ENCODE results near the gene BCKDHB.
"Not testable (repeated sequence)": the region's sequence is repeated elsewhere in the genome, so short reads cannot be mapped to it uniquely, and the experiment has no call there.

BCKDHB gene

GRCh38 chr6:80105972-80106417 lies 476 bp upstream of the BCKDHB start:
- Histone ChIP-seq H3K9me3 (ENCODE audit: severe bottlenecking) (no peaks in the 10 kb centered on the region), H3K36me3 (ENCODE audit: low read depth) (no peaks in the 10 kb centered on the region), H3K4me1 (ENCODE audit: insufficient read depth, poor library complexity, severe bottlenecking) (no peaks in the 10 kb centered on the region), H3K27me3 (ENCODE audit: insufficient read depth, poor library complexity, severe bottlenecking) (no peaks in the 10 kb centered on the region), H3K4me3 (ENCODE audit: severe bottlenecking) (peak overlapping the region; percentile 52), H3K27ac (ENCODE audit: poor library complexity, severe bottlenecking) (no peak overlapping the region)
- DNase-seq (ENCODE audit: low spot score) (no peak), ATAC-seq (ENCODE audit: low read depth) (peak; percentile 4; the same call in 2 of the 3 replicates)
- no peak for TF ChIP-seq CTCF (IDR thresholded peaks at IDR 0.05; ENCODE audit: poor library complexity, severe bottlenecking)

DNA sequence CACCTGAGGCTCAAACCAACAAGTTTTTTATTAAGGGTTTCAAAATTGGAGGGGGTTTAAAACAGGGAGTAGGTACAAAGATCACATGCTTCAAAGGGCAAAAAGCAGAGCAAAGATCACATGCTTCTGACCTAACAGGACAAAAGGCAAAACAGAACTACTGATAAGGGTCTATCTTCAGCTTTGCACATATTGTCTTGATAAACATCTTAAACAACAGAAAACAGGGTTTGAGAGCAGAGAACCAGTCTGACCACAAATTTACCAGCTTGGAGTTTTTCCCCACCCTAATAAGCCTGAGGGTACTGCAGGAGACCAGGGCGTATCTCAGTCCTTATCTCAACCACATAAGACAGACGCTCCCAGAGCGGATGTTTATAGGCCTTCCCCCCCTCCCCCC lies 16.1 kb downstream of the BCKDHB start:
- not testable (repeated sequence) for H3K4me3 ChIP-seq (ENCODE audit: severe bottlenecking); H3K9me3 ChIP-seq (ENCODE audit: severe bottlenecking); H3K4me1 ChIP-seq (ENCODE audit: insufficient read depth, poor library complexity, severe bottlenecking); H3K27ac ChIP-seq (ENCODE audit: poor library complexity, severe bottlenecking); H3K27me3 ChIP-seq (ENCODE audit: insufficient read depth, poor library complexity, severe bottlenecking); ATAC-seq (ENCODE audit: low read depth); H3K36me3 ChIP-seq (ENCODE audit: low read depth); DNase-seq (ENCODE audit: low spot score)

DNA sequence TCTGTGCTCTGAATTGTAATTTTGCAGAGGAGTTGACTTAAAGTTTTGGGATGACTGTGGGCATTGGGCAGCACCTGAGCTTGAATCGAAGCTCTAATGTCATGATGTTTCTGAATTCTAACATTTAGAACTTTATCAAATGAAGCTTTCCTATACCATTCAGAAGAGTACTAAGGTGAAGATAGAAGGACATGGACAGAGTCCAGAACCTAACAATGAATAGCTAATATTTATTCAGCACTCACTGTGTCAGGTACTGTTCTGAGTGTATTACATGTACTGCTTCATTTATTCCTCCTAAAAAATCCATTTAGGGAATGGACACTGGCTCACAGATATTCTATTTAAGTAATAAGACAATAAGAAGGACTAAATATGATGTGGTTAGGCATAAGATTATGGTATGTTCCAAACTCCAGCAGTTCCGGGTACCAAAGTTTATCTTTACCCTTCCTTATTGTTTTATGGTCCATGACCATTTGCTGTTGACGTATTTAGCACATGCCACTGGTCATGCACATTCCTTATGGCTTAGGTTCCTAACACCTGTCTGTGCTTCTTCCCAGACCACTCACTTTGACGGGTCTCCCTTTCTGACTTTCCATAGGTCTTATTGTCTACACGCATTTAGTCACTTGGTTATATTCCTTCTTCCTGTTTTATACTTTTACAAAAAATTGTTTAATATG lies 20.3 kb downstream of the BCKDHB start:
- no peak for ATAC-seq (ENCODE audit: low read depth)
- peaks cover 21% of the 10 kb centered on the region for H3K36me3 ChIP-seq (ENCODE audit: low read depth)
- H3K4me1 ChIP-seq (ENCODE audit: insufficient read depth, poor library complexity, severe bottlenecking) = peaks cover 14% of the 10 kb centered on the region
- TF ChIP-seq CTCF (IDR thresholded peaks at IDR 0.05; ENCODE audit: poor library complexity, severe bottlenecking) = no peak
- no peaks in the 10 kb centered on the region for H3K27me3 ChIP-seq (ENCODE audit: insufficient read depth, poor library complexity, severe bottlenecking)
- H3K9me3 ChIP-seq (ENCODE audit: severe bottlenecking) = no peaks in the 10 kb centered on the region
- no peak for DNase-seq (ENCODE audit: low spot score)
- H3K27ac ChIP-seq (ENCODE audit: poor library complexity, severe bottlenecking) = no peak overlapping the region
- no peak overlapping the region for H3K4me3 ChIP-seq (ENCODE audit: severe bottlenecking)

DNA sequence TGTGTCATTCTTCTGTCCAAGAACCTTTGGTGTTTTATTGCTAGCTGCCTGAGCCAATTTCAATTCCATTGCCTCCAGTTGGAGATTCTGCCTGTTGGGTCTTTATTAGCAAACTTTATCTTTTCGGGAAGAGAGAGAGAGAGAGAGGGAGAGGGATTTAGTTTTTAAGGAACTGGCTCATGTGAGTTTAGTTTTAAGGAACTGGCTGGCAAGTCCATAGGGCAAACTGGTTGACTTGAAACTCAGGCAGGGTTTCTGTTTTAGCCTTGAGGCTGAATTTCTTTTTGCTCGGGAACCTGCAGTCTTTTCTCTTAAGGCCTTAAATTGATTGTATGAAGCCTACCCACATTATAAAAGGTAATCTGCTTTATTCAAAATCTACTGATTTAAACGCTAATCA lies 23.0 kb downstream of the BCKDHB start:
- no peaks in the 10 kb centered on the region for H3K27me3 ChIP-seq (ENCODE audit: insufficient read depth, poor library complexity, severe bottlenecking)
- H3K36me3 ChIP-seq (ENCODE audit: low read depth) = peaks cover 34% of the 10 kb centered on the region
- H3K9me3 ChIP-seq (ENCODE audit: severe bottlenecking) = no peaks in the 10 kb centered on the region
- DNase-seq (ENCODE audit: low spot score) (no peak), ATAC-seq (ENCODE audit: low read depth) (no peak)
- H3K27ac ChIP-seq (ENCODE audit: poor library complexity, severe bottlenecking) = no peak overlapping the region
- peaks cover 14% of the 10 kb centered on the region for H3K4me1 ChIP-seq (ENCODE audit: insufficient read depth, poor library complexity, severe bottlenecking)
- no peak for TF ChIP-seq CTCF (IDR thresholded peaks at IDR 0.05; ENCODE audit: poor library complexity, severe bottlenecking)
- H3K4me3 ChIP-seq (ENCODE audit: severe bottlenecking) = no peak overlapping the region

GRCh38 chr6:80133020-80133419 lies 26.5 kb downstream of the BCKDHB start:
- peaks cover 9% of the 10 kb centered on the region for H3K4me1 ChIP-seq (ENCODE audit: insufficient read depth, poor library complexity, severe bottlenecking)
- DNase-seq (ENCODE audit: low spot score) (peak; percentile 48), ATAC-seq (ENCODE audit: low read depth) (no peak)
- no peak overlapping the region for H3K27ac ChIP-seq (ENCODE audit: poor library complexity, severe bottlenecking)
- peaks cover 27% of the 10 kb centered on the region for H3K36me3 ChIP-seq (ENCODE audit: low read depth)
- peak; percentile 59 for TF ChIP-seq CTCF (IDR thresholded peaks at IDR 0.05; ENCODE audit: poor library complexity, severe bottlenecking)
- no peaks in the 10 kb centered on the region for H3K27me3 ChIP-seq (ENCODE audit: insufficient read depth, poor library complexity, severe bottlenecking)
- H3K9me3 ChIP-seq (ENCODE audit: severe bottlenecking) = no peaks in the 10 kb centered on the region
- no peak overlapping the region for H3K4me3 ChIP-seq (ENCODE audit: severe bottlenecking)
